MCF 10A (cell line): ENCODE data around the gene PRG3. TPM values are rescaled to one million over a fixed set of nuclear protein-coding genes. Genes with fewer than 3 reads are reported as not detected.

Experiments
- BruUV-seq: library from RNA; stranded (reverse); fragments of 400-500 nt; replicated peaks from 2 replicates; lab custom pipeline; 2021; lab: Mats Ljungman, UMichigan
- CTCF ChIA-PET: fragments of 300-600 bp; sonication (Branson Sonifier 250); formaldehyde crosslinking; extraction: SDS; loops from one replicate; lab custom pipeline; 2021; ENCODE audit warnings: antibody characterized with exemption, inconsistent platforms; lab: Yijun Ruan, JAX
- POLR2A ChIA-PET: fragments of 300-600, 350-650 bp; sonication (Branson Sonifier 250); formaldehyde crosslinking; extraction: SDS; loops from one replicate; lab custom pipeline; 2020; ENCODE audit warnings: antibody characterized with exemption, inconsistent platforms; lab: Yijun Ruan, JAX
- DNase-seq: peaks from one replicate; pipeline ENCODE4 v3.0.0-alpha.2; 2018; ENCODE audit not compliant: unreplicated experiment
- H3K27ac Mint-ChIP-seq: one replicate; pipeline ENCODE4 v1.8.0; 2022; ENCODE audit warnings: mild to moderate bottlenecking, low read depth, mixed read lengths; ENCODE audit not compliant: unreplicated experiment
- H3K27me3 Mint-ChIP-seq: one replicate; pipeline ENCODE4 v1.8.0; 2022; ENCODE audit warnings: mixed read lengths; ENCODE audit not compliant: insufficient read depth, unreplicated experiment
- H3K36me3 Mint-ChIP-seq: one replicate; pipeline ENCODE4 v1.8.0; 2022; ENCODE audit warnings: mild to moderate bottlenecking, moderate library complexity, mixed read lengths; ENCODE audit not compliant: insufficient read depth, unreplicated experiment
- H3K4me1 Mint-ChIP-seq: one replicate; pipeline ENCODE4 v1.8.0; 2022; ENCODE audit warnings: mixed read lengths; ENCODE audit not compliant: insufficient read depth, unreplicated experiment
- H3K4me3 Mint-ChIP-seq: one replicate; pipeline ENCODE4 v1.8.0; 2022; ENCODE audit warnings: mild to moderate bottlenecking, moderate library complexity, mixed read lengths; ENCODE audit not compliant: unreplicated experiment
- H3K9me3 Mint-ChIP-seq: one replicate; pipeline ENCODE4 v1.8.0; 2022; ENCODE audit warnings: mixed read lengths; ENCODE audit not compliant: unreplicated experiment
- intact Hi-C: fragments of 100-400 bp; cut with micrococcal nuclease; formaldehyde crosslinking; loops from 2 replicates; pipeline ENCODE4 v1.14.1; 2022
- total RNA-seq: library from RNA; stranded (reverse); gene quantifications from 2 replicates; pipeline ENCODE4 v1.2.3, GENCODE V29; 2022
- TF ChIP-seq, protein P1 (sequence below): fragments of 200-600 bp; IDR thresholded peaks from one replicate; pipeline ENCODE4 v1.8.0; 2022; ENCODE audit warnings: antibody characterized with exemption, mild to moderate bottlenecking; ENCODE audit not compliant: unreplicated experiment

Gene PRG3
- total RNA-seq, 1 experiment from 2014 or later, result not detected

DNA sequence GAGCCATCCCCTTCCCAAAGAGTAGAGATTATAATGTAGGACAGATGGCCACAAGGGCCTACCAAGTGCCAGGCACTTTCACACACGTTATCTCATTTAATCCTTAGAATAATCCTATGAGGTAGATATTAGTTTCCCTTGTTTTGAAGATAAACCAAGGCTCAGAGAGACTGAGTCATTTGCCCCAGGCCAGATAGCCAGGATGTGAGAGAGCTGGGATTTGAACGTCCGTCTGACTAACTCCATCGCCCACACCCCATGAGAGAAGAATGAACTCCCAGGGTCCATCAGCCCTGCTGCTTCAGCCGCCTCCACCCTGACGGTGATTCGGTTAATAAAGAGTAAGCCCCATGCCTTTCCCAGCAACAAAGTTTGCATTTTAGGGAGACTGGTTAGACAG, 10.7 kb downstream of the PRG3 start:
- Mint-ChIP-seq H3K9me3 (no peaks in the 10 kb centered on the region), H3K36me3 (no peaks in the 10 kb centered on the region), H3K27me3 (no peaks in the 10 kb centered on the region), H3K27ac (peak overlapping the region; percentile 35), H3K4me3 (no peak overlapping the region), H3K4me1 (peaks cover 13% of the 10 kb centered on the region)
- ChIA-PET POLR2A (no interaction called here), CTCF (interaction anchor here (1.0 to 1.7 kb wide), 3 partner anchors 18 to 87 kb away, joined by 3 to 7 read pairs (median 6); no protein-coding TSS in a partner anchor)
- BruUV-seq, result no TSS peak
- intact Hi-C loops, result no loop called here
- TF ChIP-seq, protein P1, sequence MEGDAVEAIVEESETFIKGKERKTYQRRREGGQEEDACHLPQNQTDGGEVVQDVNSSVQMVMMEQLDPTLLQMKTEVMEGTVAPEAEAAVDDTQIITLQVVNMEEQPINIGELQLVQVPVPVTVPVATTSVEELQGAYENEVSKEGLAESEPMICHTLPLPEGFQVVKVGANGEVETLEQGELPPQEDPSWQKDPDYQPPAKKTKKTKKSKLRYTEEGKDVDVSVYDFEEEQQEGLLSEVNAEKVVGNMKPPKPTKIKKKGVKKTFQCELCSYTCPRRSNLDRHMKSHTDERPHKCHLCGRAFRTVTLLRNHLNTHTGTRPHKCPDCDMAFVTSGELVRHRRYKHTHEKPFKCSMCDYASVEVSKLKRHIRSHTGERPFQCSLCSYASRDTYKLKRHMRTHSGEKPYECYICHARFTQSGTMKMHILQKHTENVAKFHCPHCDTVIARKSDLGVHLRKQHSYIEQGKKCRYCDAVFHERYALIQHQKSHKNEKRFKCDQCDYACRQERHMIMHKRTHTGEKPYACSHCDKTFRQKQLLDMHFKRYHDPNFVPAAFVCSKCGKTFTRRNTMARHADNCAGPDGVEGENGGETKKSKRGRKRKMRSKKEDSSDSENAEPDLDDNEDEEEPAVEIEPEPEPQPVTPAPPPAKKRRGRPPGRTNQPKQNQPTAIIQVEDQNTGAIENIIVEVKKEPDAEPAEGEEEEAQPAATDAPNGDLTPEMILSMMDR, result no peak
- peak; percentile 67 for DNase-seq

DNA sequence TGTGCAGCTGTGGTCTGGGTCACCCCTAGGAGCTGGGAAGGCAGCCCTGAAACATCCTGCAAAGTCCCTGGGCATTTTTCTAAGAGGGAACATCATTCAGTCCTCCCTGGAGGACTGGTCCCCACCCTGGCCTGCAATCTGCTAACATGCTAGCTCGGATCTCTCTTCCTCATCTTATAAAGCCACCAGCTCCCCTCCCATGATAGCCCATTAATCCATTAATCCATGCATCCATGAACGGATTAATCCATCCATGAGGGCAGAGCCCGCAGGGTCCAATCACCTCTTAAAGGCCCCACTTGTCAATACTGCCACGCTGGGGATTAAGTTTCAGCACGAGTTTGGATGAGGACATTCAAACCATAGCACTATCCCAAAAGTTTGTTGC, 12.1 kb downstream of the PRG3 start:
- Mint-ChIP-seq H3K27me3 (no peaks in the 10 kb centered on the region), H3K36me3 (no peaks in the 10 kb centered on the region), H3K9me3 (no peaks in the 10 kb centered on the region), H3K27ac (no peak overlapping the region), H3K4me3 (no peak overlapping the region), H3K4me1 (peaks cover 13% of the 10 kb centered on the region)
- ChIA-PET POLR2A (no interaction called here), CTCF (interaction anchor here (0.7 to 1.0 kb wide), 6 partner anchors 9 to 215 kb away, joined by 3 read pairs; no protein-coding TSS in a partner anchor)
- intact Hi-C loops, result no loop called here
- TF ChIP-seq, protein P1, result no peak
- no TSS peak for BruUV-seq
- no peak for DNase-seq

DNA sequence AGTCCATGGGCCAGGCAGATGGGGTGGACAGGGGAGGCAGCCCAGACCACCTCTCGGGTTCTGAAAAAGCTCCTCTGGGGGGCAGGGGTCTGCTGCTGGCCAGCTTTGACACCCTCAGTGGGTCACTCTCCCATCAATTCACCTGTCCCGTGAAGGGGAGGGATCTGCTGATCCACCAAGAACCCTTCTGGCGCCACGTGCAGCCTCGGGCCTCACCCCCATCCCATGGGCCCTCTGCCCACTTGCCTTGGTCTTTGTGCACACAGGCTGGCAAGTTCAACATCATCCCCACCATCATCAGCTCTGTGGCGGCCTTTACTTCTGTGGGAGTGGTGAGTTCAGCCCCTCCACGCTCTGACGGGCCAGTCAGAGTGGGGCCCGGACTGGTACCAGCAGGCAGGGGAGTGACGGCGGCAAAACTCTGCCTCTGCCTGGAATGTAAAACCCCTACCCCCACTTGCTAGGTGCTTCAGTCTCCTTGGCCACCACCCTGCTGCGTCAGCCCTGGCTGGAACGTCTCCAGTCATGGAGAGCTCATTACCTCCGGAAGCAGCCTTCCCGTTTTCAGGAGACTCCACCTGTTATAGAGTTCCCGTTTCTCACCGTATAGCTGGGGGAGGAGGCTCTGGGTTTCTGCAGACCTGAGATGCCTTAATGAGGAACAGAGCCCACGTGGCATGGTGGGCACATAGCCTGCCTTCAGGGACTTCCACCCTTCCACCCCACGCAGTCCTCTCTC, 12.7 kb downstream of the PRG3 start:
- POLR2A ChIA-PET, result no interaction called here

More for the DNA sequence above, 12.7 kb downstream of the PRG3 start:
- H3K4me1 Mint-ChIP-seq, result peaks cover 13% of the 10 kb centered on the region
- H3K36me3 Mint-ChIP-seq, result no peaks in the 10 kb centered on the region
- peak; percentile 60 for DNase-seq
- CTCF ChIA-PET, result interaction anchor here (0.6 to 2.5 kb wide), 10 partner anchors 9 to 592 kb away, joined by 3 to 10 read pairs (median 3); no protein-coding TSS in a partner anchor
- H3K27me3 Mint-ChIP-seq, result no peaks in the 10 kb centered on the region
- no peaks in the 10 kb centered on the region for H3K9me3 Mint-ChIP-seq
- TF ChIP-seq, protein P1, result no peak
- no peak overlapping the region for H3K27ac Mint-ChIP-seq
- no peak overlapping the region for H3K4me3 Mint-ChIP-seq
- BruUV-seq, result no TSS peak
- intact Hi-C loops, result no loop called here
